OCI-M1 (cell line): Measurements from ENCODE around the gene PALM2AKAP2.

ENCODE experiments used
- DNase-seq: peaks from one replicate; lab custom pipeline; 2025; lab: John Stamatoyannopoulos, UW

Gene PALM2AKAP2

GRCh38 chr9:109779711-109780452 is at the start of gene PALM2AKAP2:
Gene PALM2AKAP2 (plus strand): TSS chr9:109780198. CDS start chr9:109780489, 291 bp downstream.
- DNase-seq = no peak

GRCh38 chr9:109730228-109730627 is 49.8 kb upstream of the PALM2AKAP2 start:
- DNase-seq = peak; percentile 12

GRCh38 chr9:109733690-109734089 is 46.3 kb upstream of the PALM2AKAP2 start:
- peak; percentile 60 for DNase-seq

- no peak for DNase-seq
Measured at GRCh38 chr9:109734814-109735213, 45.2 kb upstream of the PALM2AKAP2 start.

- DNase-seq = no peak
Measured at GRCh38 chr9:109735801-109736200, 44.2 kb upstream of the PALM2AKAP2 start.

- no peak for DNase-seq
Measured at GRCh38 chr9:109737295-109737694, 42.7 kb upstream of the PALM2AKAP2 start.

- DNase-seq = no peak
Measured at GRCh38 chr9:109739760-109740159, 40.2 kb upstream of the PALM2AKAP2 start.

- DNase-seq = no peak
Measured at GRCh38 chr9:109742776-109743348, 37.1 kb upstream of the PALM2AKAP2 start.

- no peak for DNase-seq
Measured at GRCh38 chr9:109743696-109744095, 36.3 kb upstream of the PALM2AKAP2 start.

- no peak for DNase-seq
Measured at GRCh38 chr9:109745335-109746283, 34.4 kb upstream of the PALM2AKAP2 start.

GRCh38 chr9:109751253-109751652 is 28.7 kb upstream of the PALM2AKAP2 start:
- DNase-seq = no peak

- DNase-seq = no peak
Measured at GRCh38 chr9:109753308-109753707, 26.7 kb upstream of the PALM2AKAP2 start.

GRCh38 chr9:109755040-109755439 is 25.0 kb upstream of the PALM2AKAP2 start:
- no peak for DNase-seq

GRCh38 chr9:109759589-109759988 is 20.4 kb upstream of the PALM2AKAP2 start:
- no peak for DNase-seq

GRCh38 chr9:109765278-109765677 is 14.7 kb upstream of the PALM2AKAP2 start:
- no peak for DNase-seq

GRCh38 chr9:109765830-109766229 is 14.2 kb upstream of the PALM2AKAP2 start:
- no peak for DNase-seq

- DNase-seq = peak; percentile 3
Measured at GRCh38 chr9:109766351-109766750, 13.6 kb upstream of the PALM2AKAP2 start.

- DNase-seq = no peak
Measured at GRCh38 chr9:109767404-109767803, 12.6 kb upstream of the PALM2AKAP2 start.

GRCh38 chr9:109767814-109768213 is 12.2 kb upstream of the PALM2AKAP2 start:
- no peak for DNase-seq

- DNase-seq = no peak
Measured at GRCh38 chr9:109769250-109769649, 10.7 kb upstream of the PALM2AKAP2 start.

GRCh38 chr9:109770101-109770500 is 9.9 kb upstream of the PALM2AKAP2 start:
- DNase-seq = no peak

- DNase-seq = no peak
Measured at GRCh38 chr9:109771087-109771486, 8.9 kb upstream of the PALM2AKAP2 start.
